ENCODE measurements around the gene MAP3K21. TPM values are rescaled to one million over a fixed set of nuclear protein-coding genes. Genes with fewer than 3 reads are reported as not detected.

MAP3K21 gene
- total and polyA plus RNA-seq, 4 donors, result 0.33 to 1.8 (median 1.4) TPM

GRCh38 chr1:233333086-233333485 is 5.6 kb downstream of the MAP3K21 start:
- peaks cover 0 to 2% of the 10 kb centered on the region in 2 donors for H3K27me3 ChIP-seq (ENCODE audit: control insufficient read depth in 1 of 2, insufficient read depth in 2 of 2, low read length in 1 of 2)
- DNase-seq (no peak), ATAC-seq (ENCODE audit: low FRiP score) (no peak)
- 97 to 98% methylated on average over 1 of the region's 1 CpG for WGBS, 2 donors
- no peak overlapping the region for H3K27ac ChIP-seq (ENCODE audit: low read depth in 1 of 2, low read length in 2 of 2)
- no peaks in the 10 kb centered on the region for H3K9me3 ChIP-seq (ENCODE audit: control insufficient read depth, low read length)
- H3K36me3 ChIP-seq (ENCODE audit: control insufficient read depth in 1 of 2, insufficient read depth in 2 of 2, low read length in 1 of 2), result no peaks in the 10 kb centered on the region
- intact Hi-C loops (cut with DNase I), result no loop called here
- no peaks in the 10 kb centered on the region for H3K4me1 ChIP-seq (ENCODE audit: control insufficient read depth in 1 of 2, insufficient read depth in 2 of 2, low read length in 2 of 2)
- H3K4me3 ChIP-seq (ENCODE audit: low read length in 2 of 2), result no peak overlapping the region

- Histone ChIP-seq H3K4me3 (ENCODE audit: low read length in 2 of 2) (no peak overlapping the region), H3K27ac (ENCODE audit: low read depth in 1 of 2, low read length in 2 of 2) (no peak overlapping the region), H3K27me3 (ENCODE audit: control insufficient read depth in 1 of 2, insufficient read depth in 2 of 2, low read length in 1 of 2) (peaks cover 0 to 2% of the 10 kb centered on the region in 2 donors), H3K36me3 (ENCODE audit: control insufficient read depth in 1 of 2, insufficient read depth in 2 of 2, low read length in 1 of 2) (no peaks in the 10 kb centered on the region), H3K9me3 (ENCODE audit: control insufficient read depth, low read length) (no peaks in the 10 kb centered on the region), H3K4me1 (ENCODE audit: control insufficient read depth in 1 of 2, insufficient read depth in 2 of 2, low read length in 2 of 2) (no peaks in the 10 kb centered on the region)
- intact Hi-C loops (cut with DNase I), result no loop called here
- ATAC-seq (ENCODE audit: low FRiP score) (no peak), DNase-seq (no peak)
- 91 to 93% methylated on average over 7 of the region's 7 CpGs for WGBS, 2 donors
Observed at GRCh38 chr1:233334092-233334491, 6.6 kb downstream of the MAP3K21 start.

GRCh38 chr1:233336554-233337456 is 9.3 kb downstream of the MAP3K21 start:
- Histone ChIP-seq H3K36me3 (ENCODE audit: control insufficient read depth in 1 of 2, insufficient read depth in 2 of 2, low read length in 1 of 2) (no peaks in the 10 kb centered on the region), H3K4me1 (ENCODE audit: control insufficient read depth in 1 of 2, insufficient read depth in 2 of 2, low read length in 2 of 2) (no peaks in the 10 kb centered on the region), H3K9me3 (ENCODE audit: control insufficient read depth, low read length) (no peaks in the 10 kb centered on the region), H3K27me3 (ENCODE audit: control insufficient read depth in 1 of 2, insufficient read depth in 2 of 2, low read length in 1 of 2) (peaks cover 0 to 2% of the 10 kb centered on the region in 2 donors), H3K27ac (ENCODE audit: low read depth in 1 of 2, low read length in 2 of 2) (no peak overlapping the region), H3K4me3 (ENCODE audit: low read length in 2 of 2) (no peak overlapping the region)
- WGBS, 2 donors, result 87 to 89% methylated on average over 5 of the region's 5 CpGs
- no peak for DNase-seq
- no peak for ATAC-seq (ENCODE audit: low FRiP score)
- intact Hi-C loops (cut with DNase I), result no loop called here

GRCh38 chr1:233337505-233337904 is 10.0 kb downstream of the MAP3K21 start:
- Histone ChIP-seq H3K36me3 (ENCODE audit: control insufficient read depth in 1 of 2, insufficient read depth in 2 of 2, low read length in 1 of 2) (no peaks in the 10 kb centered on the region), H3K27ac (ENCODE audit: low read depth in 1 of 2, low read length in 2 of 2) (no peak overlapping the region), H3K27me3 (ENCODE audit: control insufficient read depth in 1 of 2, insufficient read depth in 2 of 2, low read length in 1 of 2) (peaks cover 0 to 2% of the 10 kb centered on the region in 2 donors), H3K4me3 (ENCODE audit: low read length in 2 of 2) (no peak overlapping the region), H3K9me3 (ENCODE audit: control insufficient read depth, low read length) (no peaks in the 10 kb centered on the region), H3K4me1 (ENCODE audit: control insufficient read depth in 1 of 2, insufficient read depth in 2 of 2, low read length in 2 of 2) (no peaks in the 10 kb centered on the region)
- WGBS, 2 donors, result 84 to 86% methylated on average over 3 of the region's 3 CpGs
- ATAC-seq (ENCODE audit: low FRiP score) (no peak), DNase-seq (no peak)
- intact Hi-C loops (cut with DNase I), result no loop called here

GRCh38 chr1:233338102-233338501 is 10.6 kb downstream of the MAP3K21 start:
- H3K27ac ChIP-seq (ENCODE audit: low read depth in 1 of 2, low read length in 2 of 2), result no peak overlapping the region
- WGBS, 2 donors, result 94% methylated on average over 2 of the region's 2 CpGs
- no peaks in the 10 kb centered on the region for H3K36me3 ChIP-seq (ENCODE audit: control insufficient read depth in 1 of 2, insufficient read depth in 2 of 2, low read length in 1 of 2)
- intact Hi-C loops (cut with DNase I), result no loop called here
- H3K4me1 ChIP-seq (ENCODE audit: control insufficient read depth in 1 of 2, insufficient read depth in 2 of 2, low read length in 2 of 2), result no peaks in the 10 kb centered on the region
- ATAC-seq (ENCODE audit: low FRiP score), result no peak
- DNase-seq, result no peak
- H3K27me3 ChIP-seq (ENCODE audit: control insufficient read depth in 1 of 2, insufficient read depth in 2 of 2, low read length in 1 of 2), result peaks cover 0 to 2% of the 10 kb centered on the region in 2 donors
- no peak overlapping the region for H3K4me3 ChIP-seq (ENCODE audit: low read length in 2 of 2)
- no peaks in the 10 kb centered on the region for H3K9me3 ChIP-seq (ENCODE audit: control insufficient read depth, low read length)

GRCh38 chr1:233340031-233340555 is 12.6 kb downstream of the MAP3K21 start:
- no peaks in the 10 kb centered on the region for H3K36me3 ChIP-seq (ENCODE audit: control insufficient read depth in 1 of 2, insufficient read depth in 2 of 2, low read length in 1 of 2)
- no peaks in the 10 kb centered on the region for H3K9me3 ChIP-seq (ENCODE audit: control insufficient read depth, low read length)
- 66 to 73% methylated on average over 3 of the region's 3 CpGs for WGBS, 2 donors
- H3K4me3 ChIP-seq (ENCODE audit: low read length in 2 of 2), result no peak overlapping the region
- H3K27ac ChIP-seq (ENCODE audit: low read depth in 1 of 2, low read length in 2 of 2), result no peak overlapping the region
- ATAC-seq (ENCODE audit: low FRiP score) (no peak), DNase-seq (no peak)
- no peaks in the 10 kb centered on the region for H3K4me1 ChIP-seq (ENCODE audit: control insufficient read depth in 1 of 2, insufficient read depth in 2 of 2, low read length in 2 of 2)
- peaks cover 0 to 2% of the 10 kb centered on the region in 2 donors for H3K27me3 ChIP-seq (ENCODE audit: control insufficient read depth in 1 of 2, insufficient read depth in 2 of 2, low read length in 1 of 2)
- intact Hi-C loops (cut with DNase I), result no loop called here

GRCh38 chr1:233340966-233341516 is 13.5 kb downstream of the MAP3K21 start:
- Histone ChIP-seq H3K4me1 (ENCODE audit: control insufficient read depth in 1 of 2, insufficient read depth in 2 of 2, low read length in 2 of 2) (no peaks in the 10 kb centered on the region), H3K9me3 (ENCODE audit: control insufficient read depth, low read length) (no peaks in the 10 kb centered on the region), H3K4me3 (ENCODE audit: low read length in 2 of 2) (no peak overlapping the region), H3K27me3 (ENCODE audit: control insufficient read depth in 1 of 2, insufficient read depth in 2 of 2, low read length in 1 of 2) (no peaks in the 10 kb centered on the region), H3K27ac (ENCODE audit: low read depth in 1 of 2, low read length in 2 of 2) (no peak overlapping the region), H3K36me3 (ENCODE audit: control insufficient read depth in 1 of 2, insufficient read depth in 2 of 2, low read length in 1 of 2) (no peaks in the 10 kb centered on the region)
- WGBS, 2 donors, result 71 to 83% methylated on average over 4 of the region's 4 CpGs
- DNase-seq, result no peak
- intact Hi-C loops (cut with DNase I), result no loop called here
- no peak for ATAC-seq (ENCODE audit: low FRiP score)

GRCh38 chr1:233342086-233342485 is 14.6 kb downstream of the MAP3K21 start:
- no peak overlapping the region for H3K4me3 ChIP-seq (ENCODE audit: low read length in 2 of 2)
- ATAC-seq (ENCODE audit: low FRiP score) (no peak), DNase-seq (no peak)
- no peak overlapping the region for H3K27ac ChIP-seq (ENCODE audit: low read depth in 1 of 2, low read length in 2 of 2)
- no peaks in the 10 kb centered on the region for H3K9me3 ChIP-seq (ENCODE audit: control insufficient read depth, low read length)
- H3K36me3 ChIP-seq (ENCODE audit: control insufficient read depth in 1 of 2, insufficient read depth in 2 of 2, low read length in 1 of 2), result no peaks in the 10 kb centered on the region
- intact Hi-C loops (cut with DNase I), result no loop called here
- no peaks in the 10 kb centered on the region for H3K27me3 ChIP-seq (ENCODE audit: control insufficient read depth in 1 of 2, insufficient read depth in 2 of 2, low read length in 1 of 2)
- H3K4me1 ChIP-seq (ENCODE audit: control insufficient read depth in 1 of 2, insufficient read depth in 2 of 2, low read length in 2 of 2), result no peaks in the 10 kb centered on the region

- no peak for DNase-seq
- Histone ChIP-seq H3K4me3 (ENCODE audit: low read length in 2 of 2) (no peak overlapping the region), H3K9me3 (ENCODE audit: control insufficient read depth, low read length) (no peaks in the 10 kb centered on the region), H3K36me3 (ENCODE audit: control insufficient read depth in 1 of 2, insufficient read depth in 2 of 2, low read length in 1 of 2) (no peaks in the 10 kb centered on the region), H3K27ac (ENCODE audit: low read depth in 1 of 2, low read length in 2 of 2) (no peak overlapping the region), H3K4me1 (ENCODE audit: control insufficient read depth in 1 of 2, insufficient read depth in 2 of 2, low read length in 2 of 2) (no peaks in the 10 kb centered on the region), H3K27me3 (ENCODE audit: control insufficient read depth in 1 of 2, insufficient read depth in 2 of 2, low read length in 1 of 2) (no peaks in the 10 kb centered on the region)
- ATAC-seq (ENCODE audit: low FRiP score), result no peak
- 76 to 84% methylated on average over 1 of the region's 1 CpG for whole genome bisulfite sequencing, 2 donors
- intact Hi-C loops (cut with DNase I), result no loop called here
Observed at GRCh38 chr1:233343262-233343661, 15.7 kb downstream of the MAP3K21 start.
